T-helper 9 cell (primary cell): ENCODE results near the gene CAPG.
"Not testable (repeated sequence)": the region's sequence is repeated elsewhere in the genome, so short reads cannot be mapped to it uniquely, and the experiment has no call there.

Experiments used
- DNase-seq: peaks from one replicate; pipeline ENCODE4 v3.0.0-alpha.2; 2020

The CAPG gene

GRCh38 chr2:85419009-85419675 is 9.0 kb upstream of the CAPG start:
- DNase-seq: no peak

GRCh38 chr2:85418132-85419008 is 8.2 kb upstream of the CAPG start, which contains the start of gene SH2D6:
SH2D6 (plus strand) TSS chr2:85418714; CDS start chr2:85429466, 10,752 bp downstream.
- peak; percentile 78 for DNase-seq

GRCh38 chr2:85415980-85416650 is 5.9 kb upstream of the CAPG start:
- no peak for DNase-seq

- DNase-seq: no peak
These were observed 4.8 kb upstream of the CAPG start for GRCh38 chr2:85414761-85415553.

GRCh38 chr2:85414421-85414759 is 4.2 kb upstream of the CAPG start:
- not testable (repeated sequence) for DNase-seq

- no peak for DNase-seq
These were observed 3.6 kb upstream of the CAPG start for GRCh38 chr2:85413592-85414420.

- no peak for DNase-seq
These were observed 1.2 kb upstream of the CAPG start for GRCh38 chr2:85411405-85411748.

- DNase-seq: no peak
These were observed 628 bp upstream of the CAPG start for GRCh38 chr2:85410584-85411404.

- DNase-seq: peak; percentile 58
These were observed 4.7 kb downstream of the CAPG start for GRCh38 chr2:85405201-85406059.

GRCh38 chr2:85401844-85402243 is 8.3 kb downstream of the CAPG start:
- no peak for DNase-seq

GRCh38 chr2:85401464-85401805 is 8.7 kb downstream of the CAPG start:
- no peak for DNase-seq

- DNase-seq: no peak
These were observed 9.4 kb downstream of the CAPG start for GRCh38 chr2:85400541-85401463.

- DNase-seq: no peak
These were observed 10.1 kb downstream of the CAPG start for GRCh38 chr2:85400023-85400422.

GRCh38 chr2:85399183-85399455 is 11.0 kb downstream of the CAPG start:
- no peak for DNase-seq

- no peak for DNase-seq
These were observed 11.6 kb downstream of the CAPG start for GRCh38 chr2:85398426-85399182.

GRCh38 chr2:85397925-85398331 is 12.2 kb downstream of the CAPG start:
- DNase-seq: no peak

GRCh38 chr2:85396531-85397470 is 13.4 kb downstream of the CAPG start:
- no peak for DNase-seq
